ENCODE results near the gene PILRA. TPM values are rescaled to one million over a fixed set of nuclear protein-coding genes. Genes with fewer than 3 reads are reported as not detected.
"Not testable (repeated sequence)": the region's sequence is repeated elsewhere in the genome, so short reads cannot be mapped to it uniquely, and the experiment has no call there.

Gene PILRA
- total RNA-seq, 2 experiments from 2014 or later = 0.68 TPM

- not testable (repeated sequence) for DNase-seq, H3K27me3 Mint-ChIP-seq, H3K9me3 Mint-ChIP-seq
- H3K36me3 Mint-ChIP-seq = peaks cover 41% of the 10 kb centered on the region
- peak overlapping the region; percentile 88 for H3K27ac Mint-ChIP-seq
- H3K4me1 Mint-ChIP-seq = peaks cover 31% of the 10 kb centered on the region
- H3K4me3 Mint-ChIP-seq = peak overlapping the region; percentile 29
Observed at GRCh38 chr7:100352230-100352781, 21.0 kb upstream of the PILRA start.

GRCh38 chr7:100352984-100353684 lies 20.2 kb upstream of the PILRA start:
- H3K27ac Mint-ChIP-seq = peak overlapping the region; percentile 88
- H3K27me3 Mint-ChIP-seq = no peaks in the 10 kb centered on the region
- H3K9me3 Mint-ChIP-seq = no peaks in the 10 kb centered on the region
- DNase-seq = no peak
- peaks cover 37% of the 10 kb centered on the region for H3K36me3 Mint-ChIP-seq
- peaks cover 31% of the 10 kb centered on the region for H3K4me1 Mint-ChIP-seq
- peak overlapping the region; percentile 14 for H3K4me3 Mint-ChIP-seq

GRCh38 chr7:100353685-100354330 lies 19.5 kb upstream of the PILRA start:
- Mint-ChIP-seq H3K9me3 (no peaks in the 10 kb centered on the region), H3K27me3 (no peaks in the 10 kb centered on the region), H3K4me3 (peak overlapping the region; percentile 14), H3K27ac (peak overlapping the region; percentile 88), H3K4me1 (peaks cover 31% of the 10 kb centered on the region), H3K36me3 (peaks cover 34% of the 10 kb centered on the region)
- peak; percentile 61 for DNase-seq

- Mint-ChIP-seq H3K36me3 (peaks cover 39% of the 10 kb centered on the region), H3K9me3 (no peaks in the 10 kb centered on the region), H3K4me1 (peaks cover 17% of the 10 kb centered on the region), H3K27ac (no peak overlapping the region), H3K27me3 (no peaks in the 10 kb centered on the region), H3K4me3 (no peak overlapping the region)
- DNase-seq = no peak
Observed at GRCh38 chr7:100356416-100357068, 16.7 kb upstream of the PILRA start.

GRCh38 chr7:100357131-100357561 lies 16.1 kb upstream of the PILRA start:
- peaks cover 40% of the 10 kb centered on the region for H3K36me3 Mint-ChIP-seq
- H3K27me3 Mint-ChIP-seq = no peaks in the 10 kb centered on the region

GRCh38 chr7:100358027-100358856 lies 15.0 kb upstream of the PILRA start, which contains the start of gene PILRB:
PILRB (plus strand) TSS chr7:100358117; CDS start chr7:100358303, 186 bp downstream.
- no peak for DNase-seq
- Mint-ChIP-seq H3K36me3 (peaks cover 45% of the 10 kb centered on the region), H3K27ac (peak within 1 kb of the TSS; percentile 47), H3K27me3 (no peaks in the 10 kb centered on the region), H3K9me3 (no peaks in the 10 kb centered on the region), H3K4me1 (peaks cover 13% of the 10 kb centered on the region), H3K4me3 (no peak within 1 kb of the TSS)

More at GRCh38 chr7:100357131-100357561, 16.1 kb upstream of the PILRA start:
- no peaks in the 10 kb centered on the region for H3K9me3 Mint-ChIP-seq
- H3K4me3 Mint-ChIP-seq = no peak overlapping the region
- no peak for DNase-seq
- H3K27ac Mint-ChIP-seq = peak overlapping the region; percentile 47
- peaks cover 14% of the 10 kb centered on the region for H3K4me1 Mint-ChIP-seq

GRCh38 chr7:100358857-100359212 lies 14.5 kb upstream of the PILRA start:
- H3K27ac Mint-ChIP-seq = no peak overlapping the region
- DNase-seq = no peak
- H3K9me3 Mint-ChIP-seq = no peaks in the 10 kb centered on the region

GRCh38 chr7:100360135-100360854 lies 13.0 kb upstream of the PILRA start:
- Mint-ChIP-seq H3K9me3 (peaks cover 3% of the 10 kb centered on the region), H3K4me1 (peaks cover 12% of the 10 kb centered on the region), H3K27ac (peak overlapping the region; percentile 49), H3K27me3 (no peaks in the 10 kb centered on the region), H3K4me3 (no peak overlapping the region), H3K36me3 (peaks cover 53% of the 10 kb centered on the region)
- no peak for DNase-seq

More at GRCh38 chr7:100358857-100359212, 14.5 kb upstream of the PILRA start:
- no peaks in the 10 kb centered on the region for H3K27me3 Mint-ChIP-seq
- peaks cover 45% of the 10 kb centered on the region for H3K36me3 Mint-ChIP-seq
- H3K4me3 Mint-ChIP-seq = no peak overlapping the region
- H3K4me1 Mint-ChIP-seq = peaks cover 7% of the 10 kb centered on the region

GRCh38 chr7:100363098-100363497 lies 10.2 kb upstream of the PILRA start:
- no peaks in the 10 kb centered on the region for H3K27me3 Mint-ChIP-seq

GRCh38 chr7:100363797-100364196 lies 9.5 kb upstream of the PILRA start:
- not testable (repeated sequence) for H3K27ac Mint-ChIP-seq, H3K27me3 Mint-ChIP-seq, DNase-seq, H3K9me3 Mint-ChIP-seq, H3K4me3 Mint-ChIP-seq
- H3K36me3 Mint-ChIP-seq = peaks cover 67% of the 10 kb centered on the region
- H3K4me1 Mint-ChIP-seq = peaks cover 33% of the 10 kb centered on the region

More at GRCh38 chr7:100363098-100363497, 10.2 kb upstream of the PILRA start:
- peaks cover 31% of the 10 kb centered on the region for H3K4me1 Mint-ChIP-seq
- no peak overlapping the region for H3K4me3 Mint-ChIP-seq
- H3K27ac Mint-ChIP-seq = no peak overlapping the region
- no peak for DNase-seq
- H3K36me3 Mint-ChIP-seq = peaks cover 66% of the 10 kb centered on the region
- H3K9me3 Mint-ChIP-seq = peaks cover 3% of the 10 kb centered on the region

GRCh38 chr7:100364480-100364879 lies 8.8 kb upstream of the PILRA start:
- DNase-seq = no peak
- Mint-ChIP-seq H3K9me3 (peaks cover 3% of the 10 kb centered on the region), H3K27me3 (no peaks in the 10 kb centered on the region), H3K36me3 (peaks cover 66% of the 10 kb centered on the region), H3K4me3 (peak overlapping the region; percentile 0), H3K27ac (no peak overlapping the region), H3K4me1 (peaks cover 36% of the 10 kb centered on the region)

- H3K27ac Mint-ChIP-seq = peak overlapping the region; percentile 87
- peaks cover 37% of the 10 kb centered on the region for H3K4me1 Mint-ChIP-seq
- H3K36me3 Mint-ChIP-seq = peaks cover 54% of the 10 kb centered on the region
- not testable (repeated sequence) for H3K9me3 Mint-ChIP-seq, DNase-seq, H3K27me3 Mint-ChIP-seq
- peak overlapping the region; percentile 37 for H3K4me3 Mint-ChIP-seq
Observed at GRCh38 chr7:100365998-100366367, 7.3 kb upstream of the PILRA start.

- H3K9me3 Mint-ChIP-seq = peaks cover 3% of the 10 kb centered on the region
Observed at GRCh38 chr7:100366411-100367250, 6.7 kb upstream of the PILRA start.

More at GRCh38 chr7:100366411-100367250, 6.7 kb upstream of the PILRA start:
- H3K4me1 Mint-ChIP-seq = peaks cover 42% of the 10 kb centered on the region
- no peaks in the 10 kb centered on the region for H3K27me3 Mint-ChIP-seq
- peak overlapping the region; percentile 37 for H3K4me3 Mint-ChIP-seq
- peaks cover 52% of the 10 kb centered on the region for H3K36me3 Mint-ChIP-seq
- H3K27ac Mint-ChIP-seq = peak overlapping the region; percentile 87
- DNase-seq = peak; percentile 46
